Activated T-cell treated with anti-CD3 and anti-CD28 coated beads, Interleukin-2, amount 50 U/mL, for 72 hours (primary cell): ENCODE measurements around the gene CYSRT1. TPM values are rescaled to one million over a fixed set of nuclear protein-coding genes. Genes with fewer than 3 reads are reported as not detected.

ENCODE experiments used
- ATAC-seq, 2 donors: fragments of 150-1000 bp; cut with Tn5 transposase; replicated peaks in 1 of 2; 2 replicates each; pipeline ENCODE4 v1.10.0; 2021; ENCODE audit warnings: moderate library complexity in 2 of 2, mild to moderate bottlenecking in 1 of 2
- DNase-seq, 2 donors: peaks; one replicate each; pipeline ENCODE4 v3.0.0; 2021 to 2022; ENCODE audit warnings: mixed read lengths in 1 of 2
- H3K27ac Mint-ChIP-seq: one replicate; pipeline ENCODE4 v1.8.0; 2022; ENCODE audit warnings: mild to moderate bottlenecking, moderate library complexity, mixed read lengths
- H3K27me3 Mint-ChIP-seq: one replicate; pipeline ENCODE4 v1.8.0; 2022; ENCODE audit warnings: low read depth, mixed read lengths
- H3K36me3 Mint-ChIP-seq, 2 donors: one replicate each; pipeline ENCODE4 v1.8.0; 2022; ENCODE audit warnings: mixed read lengths in 2 of 2, mild to moderate bottlenecking in 1 of 2; ENCODE audit not compliant: insufficient read depth in 2 of 2
- H3K4me1 Mint-ChIP-seq: one replicate; pipeline ENCODE4 v1.8.0; 2022; ENCODE audit warnings: low read depth, mixed read lengths
- H3K4me3 Mint-ChIP-seq, 2 donors: one replicate each; pipeline ENCODE4 v1.8.0; 2022; ENCODE audit warnings: mild to moderate bottlenecking in 2 of 2, mixed read lengths in 2 of 2, moderate library complexity in 2 of 2
- H3K9me3 Mint-ChIP-seq, 2 donors: one replicate each; pipeline ENCODE4 v1.8.0; 2022; ENCODE audit warnings: mixed read lengths in 2 of 2
- total RNA-seq, 2 donors: library from RNA; stranded (reverse); gene quantifications; one replicate each; pipeline ENCODE4 v1.2.3, GENCODE V29; 2022

Gene CYSRT1
- total RNA-seq, 2 donors from 2014 or later, result 1.0 to 2.0 TPM

GRCh38 chr9:137194388-137194787 lies 30.6 kb upstream of the CYSRT1 start:
- DNase-seq (no peak), ATAC-seq (no peak)
- Mint-ChIP-seq H3K27ac (no peak overlapping the region), H3K4me3 (no peak overlapping the region), H3K4me1 (peaks cover 22% of the 10 kb centered on the region), H3K9me3 (no peaks in the 10 kb centered on the region), H3K36me3 (peaks cover 0 to 3% of the 10 kb centered on the region in 2 donors), H3K27me3 (no peaks in the 10 kb centered on the region)

GRCh38 chr9:137194909-137195308 lies 30.1 kb upstream of the CYSRT1 start:
- H3K9me3 Mint-ChIP-seq, result no peaks in the 10 kb centered on the region
- H3K4me3 Mint-ChIP-seq, result no peak overlapping the region
- DNase-seq, result no peak
- peaks cover 0 to 5% of the 10 kb centered on the region in 2 donors for H3K36me3 Mint-ChIP-seq
- ATAC-seq, result no peak
- no peak overlapping the region for H3K27ac Mint-ChIP-seq
- H3K4me1 Mint-ChIP-seq, result peaks cover 17% of the 10 kb centered on the region
- no peaks in the 10 kb centered on the region for H3K27me3 Mint-ChIP-seq

- ATAC-seq (no peak), DNase-seq (no peak)
- peaks cover 11% of the 10 kb centered on the region for H3K4me1 Mint-ChIP-seq
- H3K36me3 Mint-ChIP-seq, result peaks cover 0 to 3% of the 10 kb centered on the region in 2 donors
- no peaks in the 10 kb centered on the region for H3K9me3 Mint-ChIP-seq
- H3K4me3 Mint-ChIP-seq, result no peak overlapping the region
- no peaks in the 10 kb centered on the region for H3K27me3 Mint-ChIP-seq
- no peak overlapping the region for H3K27ac Mint-ChIP-seq
Measured at GRCh38 chr9:137195525-137196220, 29.3 kb upstream of the CYSRT1 start.

- Mint-ChIP-seq H3K36me3 (peaks cover 0 to 1% of the 10 kb centered on the region in 2 donors), H3K4me1 (peaks cover 22% of the 10 kb centered on the region), H3K27ac (no peak overlapping the region), H3K27me3 (no peaks in the 10 kb centered on the region), H3K4me3 (peak overlapping the region; percentile 18 to 36), H3K9me3 (no peaks in the 10 kb centered on the region)
- no peak for ATAC-seq
- no peak for DNase-seq
Measured at GRCh38 chr9:137198051-137198901, 26.7 kb upstream of the CYSRT1 start.

GRCh38 chr9:137198902-137199283 lies 26.1 kb upstream of the CYSRT1 start:
- H3K36me3 Mint-ChIP-seq, result peaks cover 0 to 2% of the 10 kb centered on the region in 2 donors
- H3K9me3 Mint-ChIP-seq, result no peaks in the 10 kb centered on the region
- no peaks in the 10 kb centered on the region for H3K27me3 Mint-ChIP-seq
- H3K4me3 Mint-ChIP-seq, result peak overlapping the region in 1 of 2 donors; percentile 84
- H3K27ac Mint-ChIP-seq, result no peak overlapping the region
- ATAC-seq, result no peak
- peaks cover 27% of the 10 kb centered on the region for H3K4me1 Mint-ChIP-seq
- no peak for DNase-seq

GRCh38 chr9:137199411-137200121 lies 25.4 kb upstream of the CYSRT1 start:
- H3K27ac Mint-ChIP-seq, result no peak overlapping the region
- no peaks in the 10 kb centered on the region for H3K9me3 Mint-ChIP-seq
- ATAC-seq (no peak), DNase-seq (no peak)
- H3K4me3 Mint-ChIP-seq, result peak overlapping the region; percentile 84 to 89
- H3K4me1 Mint-ChIP-seq, result peaks cover 34% of the 10 kb centered on the region
- no peaks in the 10 kb centered on the region for H3K27me3 Mint-ChIP-seq
- peaks cover 0 to 4% of the 10 kb centered on the region in 2 donors for H3K36me3 Mint-ChIP-seq

GRCh38 chr9:137200311-137201204 lies 24.4 kb upstream of the CYSRT1 start, which contains the start of gene TPRN:
Gene TPRN (minus strand): TSS chr9:137200741. CDS start chr9:137200711, 30 bp downstream.
- Mint-ChIP-seq H3K4me1 (peaks cover 36% of the 10 kb centered on the region), H3K4me3 (peak within 1 kb of the TSS; percentile 91 to 93), H3K9me3 (no peaks in the 10 kb centered on the region), H3K36me3 (peaks cover 1 to 8% of the 10 kb centered on the region in 2 donors), H3K27me3 (no peaks in the 10 kb centered on the region), H3K27ac (peak within 1 kb of the TSS; percentile 28)
- ATAC-seq (peak; percentile 94), DNase-seq (peak; percentile 99 to 100)

GRCh38 chr9:137201205-137201868 lies 23.6 kb upstream of the CYSRT1 start:
- H3K4me3 Mint-ChIP-seq, result peak overlapping the region; percentile 91 to 93
- H3K27me3 Mint-ChIP-seq, result no peaks in the 10 kb centered on the region
- peak overlapping the region; percentile 28 for H3K27ac Mint-ChIP-seq
- no peak for ATAC-seq
- H3K36me3 Mint-ChIP-seq, result peaks cover 1 to 9% of the 10 kb centered on the region in 2 donors
- no peaks in the 10 kb centered on the region for H3K9me3 Mint-ChIP-seq
- H3K4me1 Mint-ChIP-seq, result peaks cover 43% of the 10 kb centered on the region
- no peak for DNase-seq

GRCh38 chr9:137202966-137203365 lies 22.0 kb upstream of the CYSRT1 start:
- no peak for ATAC-seq
- DNase-seq, result no peak
- H3K36me3 Mint-ChIP-seq, result peaks cover 1 to 20% of the 10 kb centered on the region in 2 donors
- H3K9me3 Mint-ChIP-seq, result no peaks in the 10 kb centered on the region
- H3K4me3 Mint-ChIP-seq, result peak overlapping the region in 1 of 2 donors; percentile 10
- H3K27ac Mint-ChIP-seq, result no peak overlapping the region
- peaks cover 59% of the 10 kb centered on the region for H3K4me1 Mint-ChIP-seq
- H3K27me3 Mint-ChIP-seq, result no peaks in the 10 kb centered on the region

- Mint-ChIP-seq H3K4me1 (peaks cover 54% of the 10 kb centered on the region), H3K27me3 (no peaks in the 10 kb centered on the region), H3K27ac (peak overlapping the region; percentile 90), H3K4me3 (peak overlapping the region; percentile 94 to 95), H3K9me3 (no peaks in the 10 kb centered on the region), H3K36me3 (peaks cover 1 to 22% of the 10 kb centered on the region in 2 donors)
- ATAC-seq (no peak), DNase-seq (no peak)
Measured at GRCh38 chr9:137204731-137205125, 20.2 kb upstream of the CYSRT1 start.

- DNase-seq (peak; percentile 96 to 97), ATAC-seq (peak; percentile 66 to 69)
- Mint-ChIP-seq H3K9me3 (no peaks in the 10 kb centered on the region), H3K36me3 (peaks cover 1 to 22% of the 10 kb centered on the region in 2 donors), H3K27me3 (no peaks in the 10 kb centered on the region), H3K4me1 (peaks cover 54% of the 10 kb centered on the region), H3K27ac (peak within 1 kb of the TSS; percentile 90), H3K4me3 (peak within 1 kb of the TSS; percentile 94 to 95)
Measured at GRCh38 chr9:137205126-137206069, 19.6 kb upstream of the CYSRT1 start, which contains the start of the genes NDOR1 and TMEM203. Gene NDOR1 (plus strand): TSS chr9:137205700. CDS start chr9:137205778, 78 bp downstream. Gene TMEM203 (minus strand): TSS chr9:137205648. CDS start chr9:137205414, 234 bp downstream.
